Measurements from ENCODE around the gene CSRP3. TPM values are rescaled to one million over a fixed set of nuclear protein-coding genes. Genes with fewer than 3 reads are reported as not detected.

CSRP3 gene
- total and polyA plus RNA-seq, 8 donors = 0.19 to 1.1 (median 0.26) TPM; not detected in 5

- TF ChIP-seq, protein P1, sequence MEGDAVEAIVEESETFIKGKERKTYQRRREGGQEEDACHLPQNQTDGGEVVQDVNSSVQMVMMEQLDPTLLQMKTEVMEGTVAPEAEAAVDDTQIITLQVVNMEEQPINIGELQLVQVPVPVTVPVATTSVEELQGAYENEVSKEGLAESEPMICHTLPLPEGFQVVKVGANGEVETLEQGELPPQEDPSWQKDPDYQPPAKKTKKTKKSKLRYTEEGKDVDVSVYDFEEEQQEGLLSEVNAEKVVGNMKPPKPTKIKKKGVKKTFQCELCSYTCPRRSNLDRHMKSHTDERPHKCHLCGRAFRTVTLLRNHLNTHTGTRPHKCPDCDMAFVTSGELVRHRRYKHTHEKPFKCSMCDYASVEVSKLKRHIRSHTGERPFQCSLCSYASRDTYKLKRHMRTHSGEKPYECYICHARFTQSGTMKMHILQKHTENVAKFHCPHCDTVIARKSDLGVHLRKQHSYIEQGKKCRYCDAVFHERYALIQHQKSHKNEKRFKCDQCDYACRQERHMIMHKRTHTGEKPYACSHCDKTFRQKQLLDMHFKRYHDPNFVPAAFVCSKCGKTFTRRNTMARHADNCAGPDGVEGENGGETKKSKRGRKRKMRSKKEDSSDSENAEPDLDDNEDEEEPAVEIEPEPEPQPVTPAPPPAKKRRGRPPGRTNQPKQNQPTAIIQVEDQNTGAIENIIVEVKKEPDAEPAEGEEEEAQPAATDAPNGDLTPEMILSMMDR (IDR thresholded peaks at IDR 0.05) = no peak
- Histone ChIP-seq H3K27me3 (no peaks in the 10 kb centered on the region), H3K4me3 (no peak overlapping the region), H3K36me3 (peaks cover 0 to 6% (median under 1%) of the 10 kb centered on the region in 3 donors), H3K9me3 (no peaks in the 10 kb centered on the region), H3K27ac (no peak overlapping the region), H3K4me1 (peaks cover 0 to 5% (median 0%) of the 10 kb centered on the region in 3 donors)
- WGBS, 2 donors = 41 to 73% methylated on average over 2 of the region's 2 CpGs
- DNase-seq (no peak), ATAC-seq (peak; percentile 62 to 68 (median 66)), FAIRE-seq (no peak)
- intact Hi-C loops (cut with DNase I) = no loop called here
Measured at GRCh38 chr11:19168090-19168489, 33.7 kb downstream of the CSRP3 start.

DNA sequence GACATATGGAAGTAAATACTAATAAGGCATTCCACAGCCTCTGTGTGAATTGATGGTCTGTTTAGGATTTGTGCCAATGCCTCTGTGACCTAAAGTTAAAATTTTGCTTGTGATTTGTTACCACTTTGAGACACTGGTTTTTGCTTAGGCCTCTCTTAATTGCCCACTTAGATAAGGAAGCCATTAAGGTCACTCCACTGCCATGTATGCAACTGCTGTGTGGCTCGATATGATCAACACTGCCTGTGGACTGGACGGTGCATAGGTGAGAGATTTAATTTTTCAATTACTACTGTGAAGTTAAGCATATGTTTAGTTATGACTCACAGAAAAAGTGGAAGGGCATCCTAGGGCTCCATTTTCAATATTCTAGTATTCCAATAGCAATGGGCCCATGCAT lies 36.9 kb downstream of the CSRP3 start:
- FAIRE-seq (no peak), ATAC-seq (no peak), DNase-seq (no peak)
- no peaks in the 10 kb centered on the region for H3K9me3 ChIP-seq
- no peak overlapping the region for H3K4me3 ChIP-seq
- TF ChIP-seq, protein P1 (IDR thresholded peaks at IDR 0.05) = no peak
- peaks cover 0 to 5% (median 0%) of the 10 kb centered on the region in 3 donors for H3K4me1 ChIP-seq
- intact Hi-C loops (cut with DNase I) = no loop called here
- H3K27me3 ChIP-seq = no peaks in the 10 kb centered on the region
- no peak overlapping the region for H3K27ac ChIP-seq
- no peaks in the 10 kb centered on the region for H3K36me3 ChIP-seq
- 92 to 93% methylated on average over 2 of the region's 2 CpGs for WGBS, 2 donors

DNA sequence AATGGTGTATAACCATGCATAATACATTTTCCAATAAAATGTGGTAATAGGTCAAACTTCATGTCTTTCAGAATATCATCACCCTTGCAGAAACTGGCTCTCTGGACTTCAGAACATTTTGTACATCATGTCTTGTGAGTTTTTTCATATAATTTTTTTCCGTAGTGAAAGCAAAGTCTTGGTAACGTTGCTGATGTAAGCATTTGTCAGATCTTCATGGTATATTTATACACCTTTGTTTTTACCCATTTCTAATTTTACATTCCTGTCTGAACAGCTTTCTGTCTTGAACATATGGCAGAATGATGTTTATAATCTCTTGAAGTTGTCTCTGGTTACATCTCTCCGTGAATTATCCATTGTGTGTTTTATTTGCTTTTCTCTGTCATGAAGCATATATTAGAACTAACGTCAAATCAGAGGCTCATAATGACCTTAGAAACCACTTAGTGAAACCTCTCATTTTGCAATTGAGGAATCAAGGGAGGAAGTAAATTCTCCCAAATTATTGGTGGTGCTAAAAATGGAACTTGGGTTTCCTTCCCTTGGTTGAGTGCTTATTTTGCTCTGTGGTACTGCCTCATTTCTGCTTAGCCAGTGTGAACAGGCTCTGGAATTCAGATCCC lies 37.4 kb downstream of the CSRP3 start:
- Histone ChIP-seq H3K27me3 (no peaks in the 10 kb centered on the region), H3K36me3 (no peaks in the 10 kb centered on the region), H3K4me3 (no peak overlapping the region), H3K9me3 (no peaks in the 10 kb centered on the region), H3K27ac (no peak overlapping the region), H3K4me1 (peaks cover 0 to 5% (median 0%) of the 10 kb centered on the region in 3 donors)
- no peak for ATAC-seq
- DNase-seq = no peak
- no peak for FAIRE-seq
- TF ChIP-seq, protein P1 (IDR thresholded peaks at IDR 0.05) = no peak
- intact Hi-C loops (cut with DNase I) = no loop called here
- 86 to 87% methylated on average over 4 of the region's 4 CpGs for WGBS, 2 donors

- 76 to 83% methylated on average over 1 of the region's 1 CpG for WGBS, 2 donors
- no peak for FAIRE-seq
Measured at GRCh38 chr11:19163617-19164016, 38.2 kb downstream of the CSRP3 start.

More at GRCh38 chr11:19163617-19164016, 38.2 kb downstream of the CSRP3 start:
- DNase-seq = no peak
- TF ChIP-seq, protein P1 (IDR thresholded peaks at IDR 0.05) = no peak
- Histone ChIP-seq H3K27ac (no peak overlapping the region), H3K36me3 (no peaks in the 10 kb centered on the region), H3K4me1 (peaks cover 0 to 5% (median 0%) of the 10 kb centered on the region in 3 donors), H3K4me3 (no peak overlapping the region), H3K9me3 (no peaks in the 10 kb centered on the region), H3K27me3 (no peaks in the 10 kb centered on the region)
- ATAC-seq = no peak
- intact Hi-C loops (cut with DNase I) = no loop called here

All from pancreas (tissue), 10 donors.